Vagina (tissue), 2 donors: ENCODE measurements around the gene CDCA8.

Source experiments
- CTCF ChIP-seq, 3 experiments: fragments of 450-650 bp in 2 of 3; fragments of 200-600 bp in 1 of 3; sonication (generic) in 1 of 3; IDR thresholded peaks; one replicate each; pipeline ENCODE4 v1.5.1; 2017 to 2019; ENCODE audit warnings: antibody characterized with exemption in 3 of 3, mild to moderate bottlenecking in 2 of 3, moderate library complexity in 2 of 3
- POLR2A ChIP-seq, 2 donors: fragments of 450-650 bp; IDR thresholded peaks; one replicate each; pipeline ENCODE4 v1.6.1; 2017; ENCODE audit warnings: antibody characterized with exemption in 2 of 2, mild to moderate bottlenecking in 2 of 2, moderate library complexity in 2 of 2

GRCh38 chr1:37685722-37686121 is 6.6 kb upstream of the CDCA8 start:
- TF ChIP-seq CTCF (IDR thresholded peaks at IDR 0.05) (no peak), POLR2A (IDR thresholded peaks at IDR 0.05) (no peak)
